RWPE1 (cell line): Measurements from ENCODE around the gene FAT2.

Experiments used
- CTCF ChIA-PET: fragments of 350-600 bp; sonication (Branson Sonifier 250); formaldehyde crosslinking; extraction: SDS; loops from one replicate; lab custom pipeline; 2021; lab: Yijun Ruan, JAX
- POLR2A ChIA-PET: fragments of 400-600 bp; formaldehyde crosslinking; extraction: SDS; loops from one replicate; lab custom pipeline; 2020; ENCODE audit warnings: antibody characterized with exemption; ENCODE audit not compliant: low non-redundant PET; lab: Yijun Ruan, JAX
- DNase-seq: peaks from one replicate; pipeline ENCODE4 v3.0.0; 2012; ENCODE audit warnings: low spot score
- H3K27ac ChIP-seq: fragments of 450-650 bp; 2 replicates; pipeline ENCODE4 v1.5.1; 2017
- TF ChIP-seq, protein P1 (sequence below): fragments of 450-650 bp; conservative IDR thresholded peaks from 2 replicates; pipeline ENCODE4 v1.5.1; 2017; ENCODE audit warnings: low read depth, mild to moderate bottlenecking

Gene FAT2

GRCh38 chr5:151617841-151618710 lies 26.9 kb upstream of the FAT2 start:
- TF ChIP-seq, protein P1, sequence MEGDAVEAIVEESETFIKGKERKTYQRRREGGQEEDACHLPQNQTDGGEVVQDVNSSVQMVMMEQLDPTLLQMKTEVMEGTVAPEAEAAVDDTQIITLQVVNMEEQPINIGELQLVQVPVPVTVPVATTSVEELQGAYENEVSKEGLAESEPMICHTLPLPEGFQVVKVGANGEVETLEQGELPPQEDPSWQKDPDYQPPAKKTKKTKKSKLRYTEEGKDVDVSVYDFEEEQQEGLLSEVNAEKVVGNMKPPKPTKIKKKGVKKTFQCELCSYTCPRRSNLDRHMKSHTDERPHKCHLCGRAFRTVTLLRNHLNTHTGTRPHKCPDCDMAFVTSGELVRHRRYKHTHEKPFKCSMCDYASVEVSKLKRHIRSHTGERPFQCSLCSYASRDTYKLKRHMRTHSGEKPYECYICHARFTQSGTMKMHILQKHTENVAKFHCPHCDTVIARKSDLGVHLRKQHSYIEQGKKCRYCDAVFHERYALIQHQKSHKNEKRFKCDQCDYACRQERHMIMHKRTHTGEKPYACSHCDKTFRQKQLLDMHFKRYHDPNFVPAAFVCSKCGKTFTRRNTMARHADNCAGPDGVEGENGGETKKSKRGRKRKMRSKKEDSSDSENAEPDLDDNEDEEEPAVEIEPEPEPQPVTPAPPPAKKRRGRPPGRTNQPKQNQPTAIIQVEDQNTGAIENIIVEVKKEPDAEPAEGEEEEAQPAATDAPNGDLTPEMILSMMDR, result no peak
- CTCF ChIA-PET, result interaction anchor here (0.6 to 3.9 kb wide), 4 partner anchors 34 to 133 kb away, joined by 6 to 18 read pairs (median 9); no protein-coding TSS in a partner anchor
- no peak overlapping the region for H3K27ac ChIP-seq
- POLR2A ChIA-PET, result interaction anchor here (0.6 to 1.7 kb wide), 7 partner anchors 20 to 542 kb away, joined by 3 to 7 read pairs (median 3); partner anchors contain the start of gene FAT2
- no peak for DNase-seq

- H3K27ac ChIP-seq, result peak overlapping the region; percentile 98
- no peak for DNase-seq
- TF ChIP-seq, protein P1, result no peak
- POLR2A ChIA-PET, result interaction anchor here (0.8 to 1.7 kb wide), 5 partner anchors 20 to 46 kb away, joined by 3 to 7 read pairs (median 3); partner anchors contain the start of gene FAT2
- CTCF ChIA-PET, result interaction anchor here (0.6 to 3.9 kb wide), 3 partner anchors 35 to 133 kb away, joined by 9 to 18 read pairs (median 9); no protein-coding TSS in a partner anchor
These were observed 26.3 kb upstream of the FAT2 start for GRCh38 chr5:151617383-151617840.

GRCh38 chr5:151615431-151615830 lies 24.3 kb upstream of the FAT2 start:
- peak overlapping the region; percentile 98 for H3K27ac ChIP-seq
- peak; percentile 98 for DNase-seq
- ChIA-PET CTCF (interaction anchor here (0.7 to 1.6 kb wide), 4 partner anchors 23 to 127 kb away, joined by 3 to 7 read pairs (median 4); no protein-coding TSS in a partner anchor), POLR2A (interaction anchor here (0.8 to 2.7 kb wide), 3 partner anchors 16 to 43 kb away, joined by 3 to 7 read pairs (median 6); partner anchors contain the start of gene FAT2)
- TF ChIP-seq, protein P1, result no peak

- TF ChIP-seq, protein P1, result no peak
- POLR2A ChIA-PET, result interaction anchor here (0.6 to 2.7 kb wide), 5 partner anchors 16 to 93 kb away, joined by 3 to 7 read pairs (median 5); partner anchors contain the start of gene FAT2
- DNase-seq, result no peak
- H3K27ac ChIP-seq, result peak overlapping the region; percentile 98
- CTCF ChIA-PET, result interaction anchor here (0.7 to 1.6 kb wide), 5 partner anchors 22 to 127 kb away, joined by 3 to 7 read pairs (median 3); no protein-coding TSS in a partner anchor
These were observed 23.4 kb upstream of the FAT2 start for GRCh38 chr5:151614565-151614964.

DNA sequence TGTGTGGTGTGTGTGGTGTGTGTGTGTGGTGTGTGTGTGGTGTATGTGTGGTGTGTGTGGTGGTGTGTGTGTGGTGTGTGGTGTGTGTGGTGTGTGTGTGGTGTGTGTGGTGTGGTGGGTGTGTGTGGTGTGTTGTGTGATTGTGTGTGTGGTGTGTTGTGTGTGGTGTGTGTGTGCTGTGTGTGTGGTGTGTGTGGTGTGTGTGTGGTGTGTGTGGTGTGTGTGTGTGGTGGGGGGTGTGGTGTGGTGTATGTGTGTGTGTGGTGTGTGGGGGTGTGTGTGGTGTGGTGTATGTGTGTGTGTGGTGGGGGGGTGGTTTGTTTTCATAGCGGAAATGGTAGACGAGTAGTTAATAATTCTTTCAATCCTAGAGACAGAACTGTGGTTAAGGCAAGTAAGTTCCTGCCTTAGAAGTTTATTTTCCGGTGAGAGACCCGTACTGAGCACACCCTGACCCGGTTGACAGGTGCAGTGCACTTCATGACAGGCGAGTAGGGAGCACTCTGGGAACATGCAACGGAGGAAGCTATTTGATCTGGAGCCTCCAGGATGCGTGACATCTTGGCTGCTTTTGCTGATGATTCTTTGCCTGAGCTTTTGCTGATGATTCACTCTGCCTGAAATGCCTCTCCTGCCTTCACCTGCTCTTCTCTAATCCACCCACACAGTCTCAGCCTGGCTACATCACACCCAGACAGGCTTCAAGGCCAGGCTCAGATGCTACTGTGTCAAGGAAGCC lies 21.7 kb upstream of the FAT2 start:
- DNase-seq, result peak; percentile 97
- ChIA-PET CTCF (interaction anchor here (0.6 to 1.4 kb wide), 2 partner anchors 19 to 39 kb away, joined by 3 to 5 read pairs; no protein-coding TSS in a partner anchor), POLR2A (interaction anchor here (0.8 to 1.7 kb wide), 5 partner anchors 22 to 42 kb away, joined by 3 to 7 read pairs (median 6); partner anchors contain the start of gene FAT2)
- H3K27ac ChIP-seq, result peak overlapping the region; percentile 98
- TF ChIP-seq, protein P1, result no peak
